H1 (cell line): ENCODE results near the gene LCN12.

Experiments used
- BCL11A ChIP-seq, 2 experiments: IDR thresholded peaks; one replicate each; pipeline ENCODE4 v1.6.1; 2011; ENCODE audit warnings: low read depth in 2 of 2, low read length in 2 of 2, mild to moderate bottlenecking in 2 of 2
- EGR1 ChIP-seq: IDR thresholded peaks from 2 replicates; pipeline ENCODE4 v1.6.1; 2011; ENCODE audit warnings: low read depth, low read length, borderline replicate concordance
- EP300 ChIP-seq, 2 experiments: IDR thresholded peaks; 1 replicate in 1 of 2; 2 replicates in 1 of 2; pipeline ENCODE4 v1.6.1; 2011 to 2012; ENCODE audit warnings: low read depth in 2 of 2, low read length in 2 of 2, mild to moderate bottlenecking in 2 of 2, borderline replicate concordance in 1 of 2, inconsistent platforms in 1 of 2, moderate library complexity in 1 of 2
- POLR2A ChIP-seq, 2 experiments: IDR thresholded peaks; 1 replicate in 1 of 2; 2 replicates in 1 of 2; pipeline ENCODE4 v1.6.1; 2011; ENCODE audit warnings: low read depth in 2 of 2, low read length in 2 of 2, mild to moderate bottlenecking in 2 of 2; ENCODE audit errors: control extremely low read depth in 1 of 2
- SRF ChIP-seq: IDR thresholded peaks from 2 replicates; pipeline ENCODE4 v1.6.1; 2011; ENCODE audit warnings: mild to moderate bottlenecking, low read depth, low read length, moderate library complexity
- TF ChIP-seq, protein P1 (sequence below): IDR thresholded peaks from 2 replicates; pipeline ENCODE4 v1.6.1; 2011; ENCODE audit warnings: low read depth, mild to moderate bottlenecking, low read length; ENCODE audit not compliant: insufficient read depth
- TF ChIP-seq, protein P2 (sequence below), 3 experiments: IDR thresholded peaks; 1 replicate in 2 of 3; 2 replicates in 1 of 3; pipeline versions ENCODE4 v1.5.1 to v1.6.1; 2011; ENCODE audit warnings: low read length in 3 of 3, mild to moderate bottlenecking in 3 of 3, inconsistent platforms in 2 of 3, low read depth in 1 of 3, moderate library complexity in 1 of 3; ENCODE audit not compliant: insufficient read depth in 1 of 3; ENCODE audit errors: control extremely low read depth in 1 of 3

DNA sequence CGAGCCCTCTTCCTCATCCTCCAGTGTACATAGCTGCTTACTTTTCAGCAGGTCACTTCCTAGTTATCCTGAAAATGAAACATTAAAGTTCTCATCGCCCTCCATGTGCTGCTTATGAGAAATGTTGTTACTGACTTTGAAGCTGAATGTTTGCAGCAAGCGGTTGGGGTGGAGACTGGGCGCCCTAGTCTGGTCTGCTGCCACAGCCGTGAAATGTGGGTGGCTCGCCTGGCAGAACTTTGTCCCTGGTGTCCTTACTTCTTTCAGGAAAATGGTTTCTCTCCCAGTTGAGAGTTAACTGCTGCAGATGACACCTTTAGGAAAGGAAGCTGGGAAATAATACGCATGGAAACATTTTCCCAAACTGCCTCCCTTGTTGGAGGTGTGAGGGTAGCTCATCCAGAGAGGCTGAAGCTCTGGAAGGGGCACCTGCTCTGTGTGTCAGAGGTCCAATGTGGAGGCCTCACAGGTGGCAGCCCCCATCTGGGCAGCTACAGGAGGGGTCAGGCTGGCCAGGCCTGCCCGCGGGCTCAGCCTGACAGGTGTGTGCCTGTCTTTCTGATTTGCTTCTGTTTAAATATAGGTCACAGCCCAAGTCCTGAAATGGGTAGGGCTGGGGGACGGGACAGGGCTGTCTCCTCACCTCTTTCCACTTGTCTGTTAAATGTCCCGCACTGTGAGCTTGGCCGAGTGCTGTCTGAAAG, 41.7 kb upstream of the LCN12 start:
- TF ChIP-seq POLR2A (IDR thresholded peaks at IDR 0.05; ENCODE audit: control extremely low read depth in 1 of 2, low read depth in 2 of 2, low read length in 2 of 2) = no peak
- TF ChIP-seq, protein P1, sequence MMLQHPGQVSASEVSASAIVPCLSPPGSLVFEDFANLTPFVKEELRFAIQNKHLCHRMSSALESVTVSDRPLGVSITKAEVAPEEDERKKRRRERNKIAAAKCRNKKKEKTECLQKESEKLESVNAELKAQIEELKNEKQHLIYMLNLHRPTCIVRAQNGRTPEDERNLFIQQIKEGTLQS = no peak
- TF ChIP-seq BCL11A (IDR thresholded peaks at IDR 0.05; ENCODE audit: low read depth in 2 of 2, low read length in 2 of 2) = no peak
- TF ChIP-seq, protein P2, sequence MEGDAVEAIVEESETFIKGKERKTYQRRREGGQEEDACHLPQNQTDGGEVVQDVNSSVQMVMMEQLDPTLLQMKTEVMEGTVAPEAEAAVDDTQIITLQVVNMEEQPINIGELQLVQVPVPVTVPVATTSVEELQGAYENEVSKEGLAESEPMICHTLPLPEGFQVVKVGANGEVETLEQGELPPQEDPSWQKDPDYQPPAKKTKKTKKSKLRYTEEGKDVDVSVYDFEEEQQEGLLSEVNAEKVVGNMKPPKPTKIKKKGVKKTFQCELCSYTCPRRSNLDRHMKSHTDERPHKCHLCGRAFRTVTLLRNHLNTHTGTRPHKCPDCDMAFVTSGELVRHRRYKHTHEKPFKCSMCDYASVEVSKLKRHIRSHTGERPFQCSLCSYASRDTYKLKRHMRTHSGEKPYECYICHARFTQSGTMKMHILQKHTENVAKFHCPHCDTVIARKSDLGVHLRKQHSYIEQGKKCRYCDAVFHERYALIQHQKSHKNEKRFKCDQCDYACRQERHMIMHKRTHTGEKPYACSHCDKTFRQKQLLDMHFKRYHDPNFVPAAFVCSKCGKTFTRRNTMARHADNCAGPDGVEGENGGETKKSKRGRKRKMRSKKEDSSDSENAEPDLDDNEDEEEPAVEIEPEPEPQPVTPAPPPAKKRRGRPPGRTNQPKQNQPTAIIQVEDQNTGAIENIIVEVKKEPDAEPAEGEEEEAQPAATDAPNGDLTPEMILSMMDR (IDR thresholded peaks at IDR 0.05; ENCODE audit: control extremely low read depth in 1 of 3, insufficient read depth in 1 of 3, low read depth in 1 of 3, low read length in 3 of 3) = no peak
- TF ChIP-seq EGR1 = no peak
- no peak for TF ChIP-seq SRF
- no peak for TF ChIP-seq EP300 (IDR thresholded peaks at IDR 0.05; ENCODE audit: borderline replicate concordance in 1 of 2, low read depth in 2 of 2, low read length in 2 of 2)
